ENCODE data around the gene SNAI1.

- TF ChIP-seq CTCF (IDR thresholded peaks at IDR 0.05) (peak; percentile 97 to 100 (median 99)), POLR2A (IDR thresholded peaks at IDR 0.05) (peak in 1 of 2 donors; percentile 25)
Observed at GRCh38 chr20:49979030-49979832, 3.5 kb upstream of the SNAI1 start.
